Measurements from ENCODE around the gene TRPM8.

GRCh38 chr2:234015861-234016260 lies 98.7 kb downstream of the TRPM8 start:
- TF ChIP-seq POLR2A (IDR thresholded peaks at IDR 0.05) = no peak
- no peak for TF ChIP-seq CTCF (IDR thresholded peaks at IDR 0.05)
